IPS-18c (cell line): ENCODE results near the gene FAP.

ENCODE experiments used
- H3K4me3 ChIP-seq: 2 replicates; pipeline ENCODE4 v1.7.0; 2013; ENCODE audit warnings: low read depth, mild to moderate bottlenecking, low read length, moderate library complexity; ENCODE audit not compliant: insufficient read depth
- H3K9me3 ChIP-seq: one replicate; pipeline ENCODE4 v1.6.1; 2013; ENCODE audit warnings: mild to moderate bottlenecking, low read length, moderate library complexity; ENCODE audit not compliant: control insufficient read depth, insufficient read depth

Gene FAP

GRCh38 chr2:162166745-162167144, 76.5 kb downstream of the FAP start:
- no peak overlapping the region for H3K4me3 ChIP-seq
- no peaks in the 10 kb centered on the region for H3K9me3 ChIP-seq

DNA sequence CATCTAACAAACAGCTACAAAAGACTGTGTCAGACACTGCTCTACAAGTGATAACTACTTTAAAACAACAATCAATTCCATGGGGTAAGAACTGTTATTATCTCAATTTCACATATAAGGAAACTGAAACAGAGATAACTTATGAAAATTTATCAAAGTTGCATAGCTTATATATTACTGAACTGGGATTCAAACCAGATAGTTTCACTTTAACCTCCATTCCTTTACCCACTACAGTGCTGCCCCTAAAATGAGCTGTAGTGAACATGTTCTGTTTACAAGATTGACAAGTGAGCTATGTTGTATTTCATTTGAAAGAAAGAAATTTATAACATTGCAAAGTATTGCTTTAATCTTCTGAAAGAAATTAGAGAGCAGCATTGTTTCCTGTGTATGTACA, 77.1 kb downstream of the FAP start:
- H3K4me3 ChIP-seq: no peak overlapping the region
- no peaks in the 10 kb centered on the region for H3K9me3 ChIP-seq

GRCh38 chr2:162164802-162165201, 78.4 kb downstream of the FAP start:
- Histone ChIP-seq H3K9me3 (no peaks in the 10 kb centered on the region), H3K4me3 (no peak overlapping the region)

DNA sequence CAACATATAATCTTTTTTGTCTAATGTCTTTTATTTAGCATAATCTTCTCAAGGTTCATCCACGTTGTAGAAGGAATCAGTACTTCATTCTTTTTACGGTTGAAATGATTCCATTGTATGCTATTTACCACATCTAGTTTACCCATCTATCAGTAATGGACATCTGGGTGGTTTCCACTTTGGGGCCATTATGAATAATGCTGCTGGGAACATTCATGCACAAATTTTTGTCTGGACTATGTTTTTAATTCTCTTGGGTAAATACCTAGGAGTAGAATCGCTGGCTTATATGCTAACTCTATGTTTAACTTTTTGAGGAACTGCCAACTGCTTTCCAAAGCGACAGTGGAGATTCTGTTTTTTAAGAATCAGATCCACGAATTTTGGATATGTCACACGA, 83.8 kb downstream of the FAP start:
- Histone ChIP-seq H3K9me3 (no peaks in the 10 kb centered on the region), H3K4me3 (no peak overlapping the region)

DNA sequence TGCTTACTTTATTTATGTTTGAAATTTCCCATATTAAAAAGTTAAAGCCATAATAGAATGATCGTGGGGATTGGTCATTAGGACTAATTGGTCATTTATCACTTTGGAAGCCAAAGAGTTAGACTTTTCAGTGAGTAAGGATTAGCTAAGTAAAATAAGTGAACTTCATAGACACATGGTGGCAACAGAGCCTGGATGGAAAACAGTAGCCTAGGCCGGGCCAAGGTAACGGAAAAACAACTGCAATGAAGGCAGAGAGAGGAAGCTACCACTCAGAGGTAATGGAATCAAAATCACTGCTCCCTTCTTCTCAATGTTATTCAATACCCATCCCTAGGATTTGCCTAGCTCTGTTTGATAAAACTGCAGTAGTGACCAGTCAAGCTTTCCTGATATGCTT, 87.1 kb downstream of the FAP start:
- Histone ChIP-seq H3K9me3 (no peaks in the 10 kb centered on the region), H3K4me3 (no peak overlapping the region)

- H3K9me3 ChIP-seq: no peaks in the 10 kb centered on the region
- no peak overlapping the region for H3K4me3 ChIP-seq
Observed at GRCh38 chr2:162155093-162155492, 88.2 kb downstream of the FAP start.

DNA sequence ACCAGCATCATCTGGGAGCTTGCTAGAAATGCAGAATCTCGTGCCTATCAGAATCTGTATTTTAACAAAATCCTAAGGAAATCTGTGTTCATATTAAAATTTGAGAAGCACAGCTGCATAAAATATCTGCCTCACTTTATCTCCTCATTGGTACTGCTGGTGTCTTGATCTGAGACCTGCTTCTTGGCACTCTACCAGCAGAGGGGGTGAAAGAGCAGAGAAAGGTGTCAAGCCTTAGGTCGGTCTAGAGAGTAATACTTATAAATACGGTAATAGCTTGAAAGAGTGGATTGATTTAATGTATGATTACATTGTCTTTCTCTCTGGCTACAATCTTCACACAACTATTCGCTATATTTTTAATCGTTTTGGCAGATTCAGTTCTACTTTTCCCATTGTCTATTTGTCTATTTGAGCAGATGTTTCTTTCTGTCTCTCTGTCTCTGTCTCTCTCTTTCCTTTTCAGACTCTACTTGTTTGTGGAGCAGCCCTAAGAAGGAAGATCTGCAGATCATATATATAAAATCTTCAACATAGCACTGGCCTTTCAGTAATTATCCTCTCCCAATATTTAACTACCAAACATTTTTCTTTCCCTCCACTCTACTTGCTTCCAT, 89.5 kb downstream of the FAP start:
- Histone ChIP-seq H3K9me3 (no peaks in the 10 kb centered on the region), H3K4me3 (no peak overlapping the region)

- no peak within 1 kb of the TSS for H3K4me3 ChIP-seq
- H3K9me3 ChIP-seq: no peaks in the 10 kb centered on the region
Observed at GRCh38 chr2:162152147-162152546, 91.1 kb downstream of the FAP start, which contains the start of gene GCG. Gene GCG, minus strand, starts transcription at chr2:162152247. Its CDS starts 3,069 bp downstream, at chr2:162149178.

DNA sequence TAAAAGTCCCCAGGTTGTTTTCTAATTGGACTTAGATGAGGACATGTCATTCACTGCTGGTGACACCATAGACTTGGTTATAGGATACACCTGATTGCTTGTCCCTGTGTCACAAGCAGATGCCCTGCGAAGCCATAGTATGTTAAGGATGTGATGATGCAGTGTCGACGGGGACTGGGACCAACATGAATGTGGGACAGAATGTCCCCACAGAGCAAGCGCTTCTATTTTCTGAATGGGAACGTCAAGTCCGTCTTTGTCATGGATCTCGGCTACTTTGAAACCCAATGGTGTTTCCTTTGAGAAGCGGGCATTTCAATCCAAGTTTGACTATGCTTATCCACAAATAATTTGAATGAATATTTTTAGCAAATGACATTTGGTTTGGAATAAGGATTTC, 93.3 kb downstream of the FAP start:
- H3K9me3 ChIP-seq: no peaks in the 10 kb centered on the region

DNA sequence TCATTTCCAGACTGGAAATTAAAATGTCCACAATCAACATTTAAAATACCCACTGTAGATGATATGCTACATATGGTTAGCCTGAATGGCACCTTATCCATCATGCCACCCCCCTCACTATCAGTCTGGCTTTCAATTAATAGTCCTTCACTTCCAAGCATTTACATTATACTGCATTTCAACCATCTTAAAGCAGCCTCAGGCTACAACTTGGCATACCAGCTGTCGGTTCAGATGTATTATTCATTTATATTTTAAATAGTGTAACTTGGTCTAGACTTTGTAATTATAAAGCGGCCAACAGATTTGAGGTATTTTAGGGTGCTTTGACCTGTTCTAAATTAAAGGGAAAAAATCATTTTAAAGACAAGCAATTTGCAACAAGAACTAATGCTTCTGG, 93.8 kb downstream of the FAP start:
- no peak overlapping the region for H3K4me3 ChIP-seq
- no peaks in the 10 kb centered on the region for H3K9me3 ChIP-seq

More for the DNA sequence above, 93.3 kb downstream of the FAP start:
- H3K4me3 ChIP-seq: no peak overlapping the region

DNA sequence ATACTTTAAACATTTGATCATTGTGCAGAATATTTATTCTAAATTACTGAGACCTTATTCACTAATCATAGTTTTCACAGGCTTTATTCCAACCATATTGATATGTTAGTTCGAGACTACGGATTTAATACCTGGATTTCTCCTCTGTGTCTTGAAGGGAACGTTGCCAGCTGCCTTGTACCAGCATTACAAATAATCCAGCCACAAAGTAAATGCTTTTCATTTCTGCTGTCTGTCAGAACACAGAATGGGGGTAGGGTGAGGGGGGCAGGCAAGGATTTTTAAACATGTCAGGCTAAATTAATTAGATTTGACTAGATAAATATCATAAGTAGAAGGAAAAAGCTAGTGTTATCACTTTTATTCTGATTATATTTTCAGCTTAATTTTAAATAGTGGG, 94.3 kb downstream of the FAP start:
- Histone ChIP-seq H3K4me3 (no peak overlapping the region), H3K9me3 (no peaks in the 10 kb centered on the region)

DNA sequence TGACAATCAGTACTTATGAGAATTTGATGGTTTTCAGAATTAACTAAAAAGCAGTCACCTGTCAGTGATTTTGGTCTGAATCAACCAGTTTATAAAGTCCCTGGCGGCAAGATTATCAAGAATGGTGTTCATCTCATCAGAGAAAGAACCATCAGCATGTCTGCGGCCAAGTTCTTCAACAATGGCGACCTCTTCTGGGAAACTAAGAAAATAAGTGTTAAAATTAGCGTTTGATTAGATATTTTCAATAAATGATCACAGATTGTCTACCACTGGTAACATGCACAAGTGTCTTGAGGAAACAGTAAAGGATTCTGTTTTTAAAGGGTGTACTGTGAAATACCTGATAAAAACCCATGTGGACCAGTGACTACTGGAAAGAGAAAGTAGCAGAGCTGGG, 99.3 kb downstream of the FAP start:
- Histone ChIP-seq H3K4me3 (no peak overlapping the region), H3K9me3 (no peaks in the 10 kb centered on the region)

- H3K4me3 ChIP-seq: no peak overlapping the region
Observed at GRCh38 chr2:162138310-162138709, 104.9 kb downstream of the FAP start.

DNA sequence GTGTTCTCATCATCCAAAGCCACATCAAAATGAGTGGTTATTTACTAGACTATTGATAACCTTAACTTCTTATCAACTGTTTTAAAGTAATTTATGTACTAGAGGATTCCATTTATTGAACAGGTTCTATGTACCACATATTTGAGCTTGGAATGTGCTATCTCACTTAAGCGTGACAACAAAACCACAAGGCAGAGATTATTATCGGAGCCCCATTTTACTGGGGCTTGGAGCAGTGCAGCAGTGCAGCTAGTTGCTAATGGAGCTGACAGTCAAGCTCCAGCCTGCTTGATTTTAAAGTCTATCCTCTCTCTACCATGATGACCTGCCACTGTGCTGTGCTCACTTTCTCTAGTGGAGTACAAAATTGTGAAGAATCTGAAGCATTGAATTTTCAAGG, 115.8 kb downstream of the FAP start:
- H3K9me3 ChIP-seq: no peaks in the 10 kb centered on the region
- H3K4me3 ChIP-seq: no peak overlapping the region

More at GRCh38 chr2:162138310-162138709, 104.9 kb downstream of the FAP start:
- H3K9me3 ChIP-seq: no peaks in the 10 kb centered on the region

- Histone ChIP-seq H3K9me3 (no peaks in the 10 kb centered on the region), H3K4me3 (no peak overlapping the region)
Observed at GRCh38 chr2:162126527-162126926, 116.7 kb downstream of the FAP start.

- H3K9me3 ChIP-seq: no peaks in the 10 kb centered on the region
- H3K4me3 ChIP-seq: no peak overlapping the region
Observed at GRCh38 chr2:162126111-162126519, 117.1 kb downstream of the FAP start.

- H3K9me3 ChIP-seq: no peaks in the 10 kb centered on the region
- H3K4me3 ChIP-seq: no peak overlapping the region
Observed at GRCh38 chr2:162125138-162125537, 118.1 kb downstream of the FAP start.

GRCh38 chr2:162123806-162124758, 119.2 kb downstream of the FAP start:
- Histone ChIP-seq H3K9me3 (no peaks in the 10 kb centered on the region), H3K4me3 (no peak overlapping the region)
